ENCODE measurements around the gene RBCK1.
"Not testable (repeated sequence)": the region's sequence is repeated elsewhere in the genome, so short reads cannot be mapped to it uniquely, and the experiment has no call there.

RBCK1 gene

GRCh38 chr20:376089-376488 is 32.0 kb upstream of the RBCK1 start:
- no peak for FAIRE-seq

GRCh38 chr20:376750-377149 is 31.3 kb upstream of the RBCK1 start:
- FAIRE-seq = no peak

DNA sequence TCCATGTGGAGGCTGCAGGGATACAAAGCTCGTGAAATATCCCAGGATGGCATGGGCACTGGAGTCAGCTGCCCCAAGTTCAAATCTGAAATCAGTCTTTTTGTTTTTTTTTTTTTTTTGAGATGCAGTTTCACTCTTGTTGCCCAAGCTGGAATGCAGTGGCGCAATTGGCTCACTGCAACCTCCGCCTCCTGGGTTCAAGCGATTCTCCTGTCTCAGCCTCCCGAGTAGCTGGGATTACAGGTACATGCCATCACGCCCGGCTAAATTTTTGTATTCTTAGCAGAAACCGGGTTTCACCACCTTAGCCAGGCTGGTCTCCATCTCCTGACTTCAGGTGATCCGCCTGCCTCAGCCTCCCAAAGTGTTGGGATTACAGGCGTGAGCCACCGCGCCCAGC is 30.5 kb upstream of the RBCK1 start:
- not testable (repeated sequence) for FAIRE-seq

DNA sequence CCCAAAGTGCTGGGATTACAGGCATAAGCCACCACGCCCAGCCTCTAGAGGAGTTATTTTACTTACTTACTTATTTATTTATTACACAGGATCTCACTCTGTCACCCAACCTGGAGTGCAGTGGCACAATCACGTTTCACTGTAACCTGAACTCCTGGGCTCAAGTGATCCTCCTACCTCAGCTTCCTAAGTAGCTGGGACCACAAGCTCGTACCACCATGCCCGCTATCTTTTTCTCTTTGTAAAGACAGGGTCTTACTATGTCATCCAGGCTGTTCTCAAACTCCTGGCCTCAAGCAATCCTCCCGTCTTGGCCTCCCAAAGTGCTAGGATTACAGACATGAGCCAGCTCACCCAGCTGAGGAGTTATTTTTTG is 29.1 kb upstream of the RBCK1 start:
- FAIRE-seq = no peak

- FAIRE-seq = no peak
These were observed 27.1 kb upstream of the RBCK1 start for GRCh38 chr20:380763-381580.

GRCh38 chr20:381581-382290 is 26.4 kb upstream of the RBCK1 start:
- no peak for FAIRE-seq

- no peak for FAIRE-seq
These were observed 25.6 kb upstream of the RBCK1 start for GRCh38 chr20:382291-383115.

- FAIRE-seq = no peak
These were observed 24.2 kb upstream of the RBCK1 start for GRCh38 chr20:383889-384288.

GRCh38 chr20:384723-385122 is 23.4 kb upstream of the RBCK1 start:
- FAIRE-seq = no peak

DNA sequence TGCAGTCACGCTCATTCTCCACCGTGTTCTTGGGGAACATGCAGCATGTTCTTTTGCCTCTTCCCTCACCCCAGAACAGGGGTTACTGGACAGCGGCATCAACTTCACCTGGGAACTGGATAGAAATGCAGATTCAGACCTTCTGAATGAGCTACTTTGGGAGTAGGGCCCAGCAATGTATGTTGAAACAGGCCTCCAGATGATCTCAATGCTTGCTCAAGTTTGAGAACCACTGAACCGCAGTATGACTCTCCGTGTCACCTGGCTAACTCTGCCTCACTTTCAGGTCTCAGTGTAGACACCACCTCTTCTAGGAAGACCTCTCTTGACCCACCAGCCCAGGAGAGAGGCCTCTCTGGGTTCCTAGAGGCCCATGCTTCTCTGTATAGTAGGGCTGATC is 22.7 kb upstream of the RBCK1 start:
- no peak for FAIRE-seq

DNA sequence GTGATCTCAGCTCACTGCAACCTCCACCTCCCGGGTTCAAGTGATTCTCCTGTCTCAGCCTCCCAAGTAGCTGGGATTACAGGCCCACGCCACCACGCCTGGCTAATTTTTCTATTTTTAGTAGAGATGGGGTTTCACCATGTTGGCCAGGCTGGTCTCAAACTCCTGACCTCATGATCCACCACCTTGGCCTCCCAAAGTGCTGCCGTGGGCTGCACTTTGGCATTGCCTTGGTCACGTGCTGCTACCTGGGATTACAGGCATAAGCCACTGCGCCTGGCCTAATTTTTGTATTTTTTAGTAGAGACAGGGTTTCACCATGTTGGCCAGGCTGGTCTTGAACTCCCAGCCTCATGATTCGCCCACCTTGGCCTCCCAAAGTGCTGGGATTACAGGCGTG is 21.5 kb upstream of the RBCK1 start:
- FAIRE-seq = not testable (repeated sequence)

DNA sequence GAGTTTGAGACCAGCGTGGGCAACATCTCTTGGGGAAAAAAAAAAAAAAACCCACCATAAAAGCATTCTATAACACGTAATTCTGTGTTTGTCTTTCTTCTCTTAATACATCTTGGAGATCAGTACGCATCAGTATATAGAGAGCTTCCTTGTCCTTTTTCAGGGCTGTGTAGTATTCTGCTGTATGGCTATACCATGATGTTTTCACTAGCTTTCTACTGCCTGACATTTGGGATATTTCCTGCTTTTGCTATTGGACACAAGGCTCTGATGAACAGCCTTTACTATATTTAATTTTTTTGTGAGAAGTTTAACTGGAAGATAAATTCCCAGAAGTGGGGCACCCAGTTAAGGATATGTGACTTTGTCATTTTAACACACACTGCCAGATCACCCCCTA is 20.6 kb upstream of the RBCK1 start:
- FAIRE-seq = no peak

GRCh38 chr20:388034-388994 is 19.8 kb upstream of the RBCK1 start:
- no peak for FAIRE-seq

DNA sequence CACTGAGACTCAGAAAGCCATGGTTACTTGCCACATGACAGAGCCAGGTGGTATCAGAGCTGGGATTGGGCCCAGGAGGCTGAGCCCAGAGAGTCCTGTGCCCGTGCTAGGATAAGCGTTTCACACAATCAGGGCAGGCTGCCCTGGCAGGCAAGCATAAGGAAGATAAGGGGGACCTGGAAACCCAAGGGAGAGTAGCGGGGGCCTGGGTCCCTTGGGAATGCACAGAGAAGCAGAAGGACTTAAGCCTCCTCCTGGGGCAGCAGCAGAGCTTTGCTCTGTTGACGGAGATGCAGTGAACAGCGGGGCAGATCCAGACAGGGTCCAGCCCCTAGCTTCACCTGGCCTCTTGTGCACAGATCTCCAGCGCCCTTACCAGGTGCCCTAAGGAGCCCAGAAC is 18.9 kb upstream of the RBCK1 start:
- no peak for FAIRE-seq

GRCh38 chr20:391041-391711 is 16.9 kb upstream of the RBCK1 start:
- no peak for FAIRE-seq

- not testable (repeated sequence) for FAIRE-seq
These were observed 14.8 kb upstream of the RBCK1 start for GRCh38 chr20:393296-393695.

DNA sequence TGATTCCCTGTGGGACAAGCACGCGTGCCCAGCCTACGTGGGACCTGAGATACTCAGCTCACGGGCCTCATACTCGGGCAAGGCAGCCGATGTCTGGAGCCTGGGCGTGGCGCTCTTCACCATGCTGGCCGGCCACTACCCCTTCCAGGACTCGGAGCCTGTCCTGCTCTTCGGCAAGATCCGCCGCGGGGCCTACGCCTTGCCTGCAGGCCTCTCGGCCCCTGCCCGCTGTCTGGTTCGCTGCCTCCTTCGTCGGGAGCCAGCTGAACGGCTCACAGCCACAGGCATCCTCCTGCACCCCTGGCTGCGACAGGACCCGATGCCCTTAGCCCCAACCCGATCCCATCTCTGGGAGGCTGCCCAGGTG is 11.9 kb upstream of the RBCK1 start:
- FAIRE-seq = no peak

DNA sequence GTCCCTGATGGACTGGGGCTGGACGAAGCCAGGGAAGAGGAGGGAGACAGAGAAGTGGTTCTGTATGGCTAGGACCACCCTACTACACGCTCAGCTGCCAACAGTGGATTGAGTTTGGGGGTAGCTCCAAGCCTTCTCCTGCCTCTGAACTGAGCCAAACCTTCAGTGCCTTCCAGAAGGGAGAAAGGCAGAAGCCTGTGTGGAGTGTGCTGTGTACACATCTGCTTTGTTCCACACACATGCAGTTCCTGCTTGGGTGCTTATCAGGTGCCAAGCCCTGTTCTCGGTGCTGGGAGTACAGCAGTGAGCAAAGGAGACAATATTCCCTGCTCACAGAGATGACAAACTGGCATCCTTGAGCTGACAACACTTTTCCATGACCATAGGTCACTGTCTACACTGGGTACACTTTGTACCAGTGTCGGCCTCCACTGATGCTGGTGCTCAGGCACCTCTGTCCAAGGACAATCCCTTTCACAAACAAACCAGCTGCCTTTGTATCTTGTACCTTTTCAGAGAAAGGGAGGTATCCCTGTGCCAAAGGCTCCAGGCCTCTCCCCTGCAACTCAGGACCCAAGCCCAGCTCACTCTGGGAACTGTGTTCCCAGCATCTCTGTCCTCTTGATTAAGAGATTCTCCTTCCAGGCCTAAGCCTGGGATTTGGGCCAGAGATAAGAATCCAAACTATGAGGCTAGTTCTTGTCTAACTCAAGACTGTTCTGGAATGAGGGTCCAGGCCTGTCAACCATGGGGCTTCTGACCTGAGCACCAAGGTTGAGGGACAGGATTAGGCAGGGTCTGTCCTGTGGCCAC is 11.3 kb upstream of the RBCK1 start:
- FAIRE-seq = no peak

DNA sequence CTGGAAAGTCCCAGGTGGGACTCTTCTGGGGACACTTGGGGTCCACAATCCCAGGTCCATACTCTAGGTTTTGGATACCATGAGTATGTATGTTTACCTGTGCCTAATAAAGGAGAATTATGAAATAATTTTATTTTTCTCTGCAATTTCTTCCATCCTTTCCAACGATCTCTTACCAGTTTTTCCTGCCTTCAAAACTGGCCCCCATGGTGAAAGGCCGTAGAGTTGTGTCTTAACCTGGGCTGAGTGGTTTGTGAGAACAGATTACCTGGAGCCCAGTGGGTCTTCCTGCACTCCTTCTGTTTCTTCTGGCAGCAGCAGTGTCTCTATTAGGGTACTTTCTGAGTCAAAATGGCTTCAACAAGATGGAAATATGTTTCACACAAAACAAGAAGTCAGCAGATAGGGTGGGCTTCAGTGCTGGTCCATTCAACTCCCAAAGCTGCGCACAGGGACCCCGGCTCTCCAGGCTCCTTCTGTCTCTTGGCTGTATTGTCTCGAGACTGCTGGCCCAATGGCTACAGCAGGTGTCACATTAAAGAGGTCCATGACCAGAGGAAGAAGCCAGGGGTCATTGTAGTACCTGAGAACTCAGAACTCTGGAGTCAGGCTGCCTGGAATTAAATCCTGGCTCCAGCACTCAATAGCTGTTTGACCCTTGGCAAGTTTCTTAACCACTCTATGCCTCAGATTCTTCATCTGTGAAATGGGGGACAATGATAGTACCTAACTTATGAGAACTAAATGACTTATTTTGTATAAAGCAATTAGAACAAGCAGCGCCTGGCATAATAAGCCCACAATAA is 10.5 kb upstream of the RBCK1 start:
- no peak for FAIRE-seq

DNA sequence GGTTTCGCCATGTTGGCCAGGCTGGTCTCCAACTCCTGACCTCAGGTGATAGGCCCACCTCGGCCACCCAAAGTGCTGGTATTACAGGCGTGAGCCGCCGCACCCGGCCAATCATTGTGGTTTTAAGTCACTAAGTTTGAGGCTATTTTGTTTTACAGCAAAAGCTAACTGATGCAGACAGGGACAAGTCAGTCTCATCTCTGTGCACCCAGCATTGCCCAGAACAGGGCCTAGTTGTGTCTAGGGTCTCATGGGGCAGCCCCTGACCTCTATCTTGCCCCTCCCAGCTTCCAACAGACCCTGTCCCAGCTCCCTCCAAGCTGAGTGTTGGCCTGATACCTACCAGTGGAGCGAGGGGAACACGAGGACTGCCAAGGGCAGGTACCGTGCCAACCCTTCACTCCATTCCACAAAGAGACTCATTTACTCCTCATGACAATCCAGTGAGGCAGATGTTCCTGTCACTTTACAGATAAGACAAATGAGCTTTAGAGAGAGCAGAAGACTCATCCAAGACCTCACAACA is 8.9 kb upstream of the RBCK1 start:
- no peak for FAIRE-seq

Measured in endometrium (tissue), 2 donors.